D721Med (cell line): Measurements from ENCODE around the gene SVEP1.

ENCODE experiments used
- DNase-seq: peaks from one replicate; pipeline ENCODE4 v3.0.0; 2011; ENCODE audit warnings: low spot score; ENCODE audit not compliant: insufficient read length
- FAIRE-seq: peaks from 2 replicates; lab custom pipeline; 2011; peaks lifted over from hg19 to GRCh38; lab: Jason Lieb, UNC
- TF ChIP-seq, protein P1 (sequence below): IDR thresholded peaks from 2 replicates; pipeline ENCODE4 v1.5.1; 2012; ENCODE audit warnings: mild to moderate bottlenecking, control low read depth; ENCODE audit not compliant: insufficient read depth; ENCODE audit errors: missing control alignments

Gene SVEP1

DNA sequence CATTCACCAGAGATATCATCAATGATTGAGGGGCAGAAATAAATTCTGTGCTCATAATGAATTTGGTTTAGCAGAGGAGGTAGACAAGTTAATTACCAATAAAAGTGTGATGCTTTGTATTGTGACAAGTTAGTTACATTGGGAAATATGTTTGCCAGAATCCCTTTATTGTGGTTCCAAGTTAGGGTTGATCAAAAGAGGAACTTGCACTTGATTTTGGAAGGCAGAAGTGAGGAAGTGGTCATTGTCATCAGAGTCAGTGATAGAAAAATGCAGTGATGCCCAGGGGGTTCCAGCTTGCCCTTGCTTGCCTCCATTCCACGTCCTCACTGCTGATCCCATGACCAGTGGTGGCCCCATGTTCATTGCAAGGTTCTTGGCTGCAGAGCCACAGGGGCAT, 69.7 kb downstream of the SVEP1 start:
- FAIRE-seq (no peak), DNase-seq (no peak)
- TF ChIP-seq, protein P1, sequence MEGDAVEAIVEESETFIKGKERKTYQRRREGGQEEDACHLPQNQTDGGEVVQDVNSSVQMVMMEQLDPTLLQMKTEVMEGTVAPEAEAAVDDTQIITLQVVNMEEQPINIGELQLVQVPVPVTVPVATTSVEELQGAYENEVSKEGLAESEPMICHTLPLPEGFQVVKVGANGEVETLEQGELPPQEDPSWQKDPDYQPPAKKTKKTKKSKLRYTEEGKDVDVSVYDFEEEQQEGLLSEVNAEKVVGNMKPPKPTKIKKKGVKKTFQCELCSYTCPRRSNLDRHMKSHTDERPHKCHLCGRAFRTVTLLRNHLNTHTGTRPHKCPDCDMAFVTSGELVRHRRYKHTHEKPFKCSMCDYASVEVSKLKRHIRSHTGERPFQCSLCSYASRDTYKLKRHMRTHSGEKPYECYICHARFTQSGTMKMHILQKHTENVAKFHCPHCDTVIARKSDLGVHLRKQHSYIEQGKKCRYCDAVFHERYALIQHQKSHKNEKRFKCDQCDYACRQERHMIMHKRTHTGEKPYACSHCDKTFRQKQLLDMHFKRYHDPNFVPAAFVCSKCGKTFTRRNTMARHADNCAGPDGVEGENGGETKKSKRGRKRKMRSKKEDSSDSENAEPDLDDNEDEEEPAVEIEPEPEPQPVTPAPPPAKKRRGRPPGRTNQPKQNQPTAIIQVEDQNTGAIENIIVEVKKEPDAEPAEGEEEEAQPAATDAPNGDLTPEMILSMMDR, result no peak

DNA sequence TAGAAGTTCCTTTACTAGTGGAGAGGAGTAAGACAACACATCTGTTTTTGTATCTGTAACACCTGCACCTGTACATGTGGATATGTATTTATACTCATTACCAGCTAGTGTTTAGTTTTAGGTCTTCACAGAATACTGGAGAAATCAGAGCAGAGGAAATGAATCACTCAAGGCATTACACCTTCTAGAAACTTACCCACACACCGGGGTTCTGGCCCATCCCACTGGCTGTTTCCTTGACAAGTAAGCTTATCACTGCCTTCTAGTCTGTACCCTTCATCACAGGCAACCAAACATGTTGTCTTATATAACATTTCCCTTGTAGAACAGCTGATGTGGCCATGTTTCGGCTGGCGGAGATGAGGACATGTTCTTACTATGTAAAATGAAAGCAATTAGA, 76.7 kb downstream of the SVEP1 start:
- DNase-seq (no peak), FAIRE-seq (no peak)
- TF ChIP-seq, protein P1, result no peak

- FAIRE-seq (no peak), DNase-seq (no peak)
- TF ChIP-seq, protein P1, result no peak
Observed at GRCh38 chr9:110499608-110500007, 79.9 kb downstream of the SVEP1 start.

- no peak for FAIRE-seq
- TF ChIP-seq, protein P1, result no peak
- no peak for DNase-seq
Observed at GRCh38 chr9:110487196-110487595, 92.3 kb downstream of the SVEP1 start.

- no peak for DNase-seq
- no peak for FAIRE-seq
- TF ChIP-seq, protein P1, result no peak
Observed at GRCh38 chr9:110486218-110486617, 93.3 kb downstream of the SVEP1 start.

DNA sequence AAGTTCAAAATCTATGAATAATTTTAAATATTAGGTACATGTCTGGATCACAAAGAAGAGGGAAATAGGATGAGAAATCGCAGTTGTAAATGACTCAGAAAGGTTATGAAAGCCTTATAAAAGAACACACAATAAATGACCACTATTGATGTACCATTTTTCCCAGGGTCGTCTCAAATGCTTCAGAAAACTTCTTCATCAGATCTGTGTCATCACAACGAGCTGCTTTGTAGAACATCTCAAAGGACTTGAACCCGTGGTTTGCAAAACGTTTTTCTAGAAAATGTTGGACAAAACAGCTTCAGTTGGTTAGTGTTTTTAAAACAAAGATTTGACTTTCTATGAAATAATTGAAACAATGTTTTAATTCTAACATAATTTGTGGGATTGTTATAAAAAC, 100.1 kb downstream of the SVEP1 start:
- DNase-seq, result no peak
- TF ChIP-seq, protein P1, result no peak
- no peak for FAIRE-seq

GRCh38 chr9:110476251-110476650, 103.3 kb downstream of the SVEP1 start:
- no peak for DNase-seq
- TF ChIP-seq, protein P1, result no peak
- FAIRE-seq, result no peak
